ENCODE results near the gene PDE6A.

DNA sequence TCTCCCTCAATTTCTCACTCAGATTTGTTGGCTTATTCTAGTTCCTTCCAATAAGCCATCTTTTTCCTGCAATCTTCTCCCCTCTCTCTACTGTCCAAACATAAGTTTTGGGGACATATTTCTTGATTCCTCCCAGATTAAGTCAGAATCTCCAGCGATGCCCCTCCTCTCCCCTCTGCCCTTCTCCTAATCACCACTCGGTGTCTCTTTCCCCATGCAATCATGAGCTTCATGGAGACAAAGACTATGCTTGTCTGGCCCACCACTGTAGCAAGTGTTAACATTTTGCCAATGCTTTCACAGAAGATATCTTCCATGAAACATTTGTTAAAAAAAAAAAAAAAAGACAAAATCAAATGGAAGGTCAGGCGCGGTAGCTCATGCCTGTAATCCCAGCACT lies 42.4 kb downstream of the PDE6A start:
- TF ChIP-seq EZH2phosphoT487 (IDR thresholded peaks at IDR 0.05; ENCODE audit: insufficient read depth, low read depth) (no peak), EZH2 (IDR thresholded peaks at IDR 0.05; ENCODE audit: insufficient read depth, poor library complexity, severe bottlenecking) (no peak)
